Measurements from ENCODE around the gene PDXP. TPM values are rescaled to one million over a fixed set of nuclear protein-coding genes. Genes with fewer than 3 reads are reported as not detected.

The PDXP gene
- total and polyA plus RNA-seq, 9 of the 15 experiments (the other 6 are each of a cell fraction or from before 2014, with no cell fraction given), result 7.9 to 54.2 (median 38.8) TPM

DNA sequence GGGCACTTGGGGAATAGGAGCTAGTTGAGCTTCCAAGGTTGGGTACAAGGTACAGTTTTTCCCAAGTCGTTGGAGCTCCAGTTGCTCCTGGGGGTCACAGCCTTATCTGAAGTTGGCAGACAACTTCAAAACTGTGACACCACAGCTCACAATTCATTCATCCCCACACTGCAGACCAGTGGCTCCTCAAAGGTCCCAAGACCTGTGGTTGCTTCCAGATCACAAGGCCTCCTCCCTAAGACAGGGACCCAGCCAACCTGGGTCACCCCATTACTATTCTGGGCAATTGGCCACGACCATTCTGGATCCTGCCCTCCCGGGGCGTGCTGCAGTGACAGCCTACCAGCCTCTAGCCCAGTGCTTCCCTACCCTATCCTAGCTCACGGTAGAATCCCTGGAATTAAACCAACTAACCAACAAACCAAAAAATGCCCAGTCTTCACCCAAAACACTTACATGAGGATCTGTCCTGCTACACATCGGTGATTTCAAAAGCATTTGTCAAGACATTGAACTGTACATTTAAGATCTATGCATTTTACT lies 862 bp upstream of the PDXP start (continued):
- TF ChIP-seq NCOA4 (IDR thresholded peaks at IDR 0.05; ENCODE audit: partially characterized antibody) (no peak), DMBX1 (CRISPR knock-in tag; IDR thresholded peaks at IDR 0.05; ENCODE audit: borderline replicate concordance) (no peak), RBM34 (IDR thresholded peaks at IDR 0.05; ENCODE audit: borderline replicate concordance, insufficient read depth, low read length) (no peak), CREBBP (IDR thresholded peaks at IDR 0.05; ENCODE audit: low read depth, low read length) (no peak), SMAD2 (IDR thresholded peaks at IDR 0.05; ENCODE audit: low read depth, low read length) (no peak), ZNF77 (CRISPR knock-in tag; IDR thresholded peaks at IDR 0.05) (no peak), TARDBP (IDR thresholded peaks at IDR 0.05) (no peak), TCF7 (IDR thresholded peaks at IDR 0.05; ENCODE audit: borderline replicate concordance) (no peak), PHF8 (IDR thresholded peaks at IDR 0.05; ENCODE audit: borderline replicate concordance, low read length) (no peak), POLR3G (IDR thresholded peaks at IDR 0.05; ENCODE audit: extremely low read depth, insufficient read length, insufficient replicate concordance) (no peak), HOXB6 (CRISPR knock-in tag; IDR thresholded peaks at IDR 0.05; ENCODE audit: borderline replicate concordance) (no peak), TAF1 (IDR thresholded peaks at IDR 0.05; ENCODE audit: control insufficient read depth, extremely low read depth, insufficient read depth, low read length, severe bottlenecking) (peak; percentile 14), MCM5 (IDR thresholded peaks at IDR 0.05; ENCODE audit: low read depth) (no peak), EP400 (IDR thresholded peaks at IDR 0.05) (no peak), KDM4B (IDR thresholded peaks at IDR 0.05; ENCODE audit: borderline replicate concordance in 2 of 2, low read depth in 1 of 2) (no peak; a peak in 1 of 4 replicates), CSDE1 (IDR thresholded peaks at IDR 0.05) (no peak), ELF2 (CRISPR knock-in tag; IDR thresholded peaks at IDR 0.05) (no peak), NFRKB (IDR thresholded peaks at IDR 0.05; ENCODE audit: low read depth) (no peak), CBX5 (IDR thresholded peaks at IDR 0.05; ENCODE audit: borderline replicate concordance, low read depth) (no peak), ZKSCAN8 (CRISPR knock-in tag; IDR thresholded peaks at IDR 0.05) (no peak)
- TF ChIP-seq, protein P1, sequence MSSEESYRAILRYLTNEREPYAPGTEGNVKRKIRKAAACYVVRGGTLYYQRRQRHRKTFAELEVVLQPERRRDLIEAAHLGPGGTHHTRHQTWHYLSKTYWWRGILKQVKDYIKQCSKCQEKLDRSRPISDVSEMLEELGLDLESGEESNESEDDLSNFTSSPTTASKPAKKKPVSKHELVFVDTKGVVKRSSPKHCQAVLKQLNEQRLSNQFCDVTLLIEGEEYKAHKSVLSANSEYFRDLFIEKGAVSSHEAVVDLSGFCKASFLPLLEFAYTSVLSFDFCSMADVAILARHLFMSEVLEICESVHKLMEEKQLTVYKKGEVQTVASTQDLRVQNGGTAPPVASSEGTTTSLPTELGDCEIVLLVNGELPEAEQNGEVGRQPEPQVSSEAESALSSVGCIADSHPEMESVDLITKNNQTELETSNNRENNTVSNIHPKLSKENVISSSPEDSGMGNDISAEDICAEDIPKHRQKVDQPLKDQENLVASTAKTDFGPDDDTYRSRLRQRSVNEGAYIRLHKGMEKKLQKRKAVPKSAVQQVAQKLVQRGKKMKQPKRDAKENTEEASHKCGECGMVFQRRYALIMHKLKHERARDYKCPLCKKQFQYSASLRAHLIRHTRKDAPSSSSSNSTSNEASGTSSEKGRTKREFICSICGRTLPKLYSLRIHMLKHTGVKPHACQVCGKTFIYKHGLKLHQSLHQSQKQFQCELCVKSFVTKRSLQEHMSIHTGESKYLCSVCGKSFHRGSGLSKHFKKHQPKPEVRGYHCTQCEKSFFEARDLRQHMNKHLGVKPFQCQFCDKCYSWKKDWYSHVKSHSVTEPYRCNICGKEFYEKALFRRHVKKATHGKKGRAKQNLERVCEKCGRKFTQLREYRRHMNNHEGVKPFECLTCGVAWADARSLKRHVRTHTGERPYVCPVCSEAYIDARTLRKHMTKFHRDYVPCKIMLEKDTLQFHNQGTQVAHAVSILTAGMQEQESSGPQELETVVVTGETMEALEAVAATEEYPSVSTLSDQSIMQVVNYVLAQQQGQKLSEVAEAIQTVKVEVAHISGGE (CRISPR knock-in tag; IDR thresholded peaks at IDR 0.05), result no peak
- TF ChIP-seq, protein P2, sequence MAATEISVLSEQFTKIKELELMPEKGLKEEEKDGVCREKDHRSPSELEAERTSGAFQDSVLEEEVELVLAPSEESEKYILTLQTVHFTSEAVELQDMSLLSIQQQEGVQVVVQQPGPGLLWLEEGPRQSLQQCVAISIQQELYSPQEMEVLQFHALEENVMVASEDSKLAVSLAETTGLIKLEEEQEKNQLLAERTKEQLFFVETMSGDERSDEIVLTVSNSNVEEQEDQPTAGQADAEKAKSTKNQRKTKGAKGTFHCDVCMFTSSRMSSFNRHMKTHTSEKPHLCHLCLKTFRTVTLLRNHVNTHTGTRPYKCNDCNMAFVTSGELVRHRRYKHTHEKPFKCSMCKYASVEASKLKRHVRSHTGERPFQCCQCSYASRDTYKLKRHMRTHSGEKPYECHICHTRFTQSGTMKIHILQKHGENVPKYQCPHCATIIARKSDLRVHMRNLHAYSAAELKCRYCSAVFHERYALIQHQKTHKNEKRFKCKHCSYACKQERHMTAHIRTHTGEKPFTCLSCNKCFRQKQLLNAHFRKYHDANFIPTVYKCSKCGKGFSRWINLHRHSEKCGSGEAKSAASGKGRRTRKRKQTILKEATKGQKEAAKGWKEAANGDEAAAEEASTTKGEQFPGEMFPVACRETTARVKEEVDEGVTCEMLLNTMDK (IDR thresholded peaks at IDR 0.05; ENCODE audit: borderline replicate concordance, insufficient read depth, low read depth, low read length, poor library complexity, severe bottlenecking), result no peak
- TF ChIP-seq, protein P3, sequence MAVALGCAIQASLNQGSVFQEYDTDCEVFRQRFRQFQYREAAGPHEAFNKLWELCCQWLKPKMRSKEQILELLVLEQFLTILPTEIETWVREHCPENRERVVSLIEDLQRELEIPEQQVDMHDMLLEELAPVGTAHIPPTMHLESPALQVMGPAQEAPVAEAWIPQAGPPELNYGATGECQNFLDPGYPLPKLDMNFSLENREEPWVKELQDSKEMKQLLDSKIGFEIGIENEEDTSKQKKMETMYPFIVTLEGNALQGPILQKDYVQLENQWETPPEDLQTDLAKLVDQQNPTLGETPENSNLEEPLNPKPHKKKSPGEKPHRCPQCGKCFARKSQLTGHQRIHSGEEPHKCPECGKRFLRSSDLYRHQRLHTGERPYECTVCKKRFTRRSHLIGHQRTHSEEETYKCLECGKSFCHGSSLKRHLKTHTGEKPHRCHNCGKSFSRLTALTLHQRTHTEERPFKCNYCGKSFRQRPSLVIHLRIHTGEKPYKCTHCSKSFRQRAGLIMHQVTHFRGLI (CRISPR knock-in tag; IDR thresholded peaks at IDR 0.05), result no peak
